Iris pigment epithelial cell (primary cell): ENCODE results near the gene CKS1B.

Experiments used
- DNase-seq: peaks from one replicate; pipeline ENCODE4 v3.0.0-alpha.2; 2011; ENCODE audit warnings: low read depth

Gene CKS1B

GRCh38 chr1:155015527-155016230, 41.2 kb downstream of the CKS1B start:
- no peak for DNase-seq

- DNase-seq = no peak
Measured at GRCh38 chr1:155016231-155016831, 41.9 kb downstream of the CKS1B start.

- peak; percentile 88 for DNase-seq
Measured at GRCh38 chr1:155017041-155017945, 42.8 kb downstream of the CKS1B start.

GRCh38 chr1:155017946-155018316, 43.5 kb downstream of the CKS1B start:
- no peak for DNase-seq

GRCh38 chr1:155018617-155019348, 44.3 kb downstream of the CKS1B start:
- DNase-seq = no peak

DNA sequence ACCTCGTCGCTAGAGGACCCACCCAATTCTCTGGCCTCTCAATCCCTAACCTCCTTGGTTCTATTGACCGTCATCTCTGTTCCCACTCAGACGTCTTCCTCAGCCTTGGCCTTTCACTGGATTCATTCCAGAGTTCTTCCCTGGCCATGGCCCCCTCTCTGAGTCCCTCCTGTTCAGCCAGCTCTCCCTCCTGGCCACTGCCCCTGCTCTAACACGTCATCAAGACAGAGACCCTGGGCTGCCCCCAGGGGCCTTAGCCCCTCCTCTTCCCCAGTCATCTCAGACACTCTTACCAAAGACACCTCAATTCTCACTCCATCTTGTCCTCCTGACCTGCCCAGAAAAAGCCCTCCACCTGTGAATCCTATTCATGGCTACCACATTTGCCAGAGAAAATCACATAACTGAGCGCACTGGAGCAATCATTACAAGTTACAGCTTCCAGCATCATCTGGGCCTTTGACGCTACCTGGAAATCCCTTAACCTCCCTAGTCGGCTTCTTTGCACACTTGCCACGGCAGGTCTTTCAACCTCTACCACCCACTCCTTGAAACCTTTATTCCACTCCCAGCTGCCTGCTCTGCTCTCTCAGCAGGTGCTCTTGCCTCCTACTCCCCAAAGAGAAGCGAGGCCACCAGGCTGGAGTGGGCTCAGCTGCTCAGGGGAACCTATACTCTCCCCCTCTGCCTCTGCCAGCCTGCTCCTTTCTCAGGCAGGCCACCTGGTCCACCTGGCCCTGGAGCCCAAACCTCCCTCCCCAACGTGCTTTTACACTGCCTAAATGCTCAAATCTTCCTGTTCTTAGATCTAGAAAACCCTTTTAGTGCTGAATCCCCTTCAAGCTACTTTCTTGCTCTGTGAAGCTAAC, 45.1 kb downstream of the CKS1B start:
- DNase-seq = no peak

- no peak for DNase-seq
Measured at GRCh38 chr1:155022136-155022926, 47.9 kb downstream of the CKS1B start.

GRCh38 chr1:155022927-155023236, 48.4 kb downstream of the CKS1B start:
- DNase-seq = no peak

GRCh38 chr1:155023627-155024026, 49.1 kb downstream of the CKS1B start:
- no peak for DNase-seq

DNA sequence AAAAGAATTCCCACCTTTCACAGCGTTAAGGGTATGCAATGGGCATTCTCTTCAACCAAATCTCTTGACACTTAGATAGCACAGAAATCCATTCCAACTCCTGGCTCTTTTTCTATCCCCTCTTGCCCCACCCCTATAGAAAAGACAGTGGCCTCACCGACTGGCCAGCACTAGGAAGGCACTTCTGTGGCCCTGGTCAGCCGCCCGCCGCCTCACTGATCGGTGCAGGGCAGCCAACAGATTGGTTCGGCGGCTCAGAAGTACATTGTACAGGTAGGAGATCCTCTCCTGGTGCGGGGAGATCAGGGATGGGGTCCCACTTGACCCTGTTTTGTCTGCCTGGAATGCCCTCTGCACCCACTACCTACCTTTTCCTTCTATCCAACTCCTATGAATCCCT, 49.8 kb downstream of the CKS1B start:
- DNase-seq = no peak

GRCh38 chr1:155026154-155026553, 51.7 kb downstream of the CKS1B start:
- DNase-seq = no peak

- no peak for DNase-seq
Measured at GRCh38 chr1:155026588-155026987, 52.1 kb downstream of the CKS1B start.
